Lower leg skin (tissue), 3 donors: Measurements from ENCODE around the gene KCNMA1.

Source experiments
- POLR2A ChIP-seq, 2 donors: fragments of 450-650 bp; IDR thresholded peaks; one replicate each; pipeline ENCODE4 v1.6.1; 2016 to 2017; ENCODE audit warnings: antibody characterized with exemption in 2 of 2, mild to moderate bottlenecking in 1 of 2, moderate library complexity in 1 of 2
- TF ChIP-seq, protein P1 (sequence below), 3 donors: fragments of 450-650 bp; IDR thresholded peaks; one replicate each; pipeline ENCODE4 v1.5.1; 2016; ENCODE audit warnings: antibody characterized with exemption in 3 of 3, mild to moderate bottlenecking in 3 of 3, moderate library complexity in 2 of 3

GRCh38 chr10:77634939-77635338 lies 2.7 kb downstream of the KCNMA1 start:
- TF ChIP-seq, protein P1, sequence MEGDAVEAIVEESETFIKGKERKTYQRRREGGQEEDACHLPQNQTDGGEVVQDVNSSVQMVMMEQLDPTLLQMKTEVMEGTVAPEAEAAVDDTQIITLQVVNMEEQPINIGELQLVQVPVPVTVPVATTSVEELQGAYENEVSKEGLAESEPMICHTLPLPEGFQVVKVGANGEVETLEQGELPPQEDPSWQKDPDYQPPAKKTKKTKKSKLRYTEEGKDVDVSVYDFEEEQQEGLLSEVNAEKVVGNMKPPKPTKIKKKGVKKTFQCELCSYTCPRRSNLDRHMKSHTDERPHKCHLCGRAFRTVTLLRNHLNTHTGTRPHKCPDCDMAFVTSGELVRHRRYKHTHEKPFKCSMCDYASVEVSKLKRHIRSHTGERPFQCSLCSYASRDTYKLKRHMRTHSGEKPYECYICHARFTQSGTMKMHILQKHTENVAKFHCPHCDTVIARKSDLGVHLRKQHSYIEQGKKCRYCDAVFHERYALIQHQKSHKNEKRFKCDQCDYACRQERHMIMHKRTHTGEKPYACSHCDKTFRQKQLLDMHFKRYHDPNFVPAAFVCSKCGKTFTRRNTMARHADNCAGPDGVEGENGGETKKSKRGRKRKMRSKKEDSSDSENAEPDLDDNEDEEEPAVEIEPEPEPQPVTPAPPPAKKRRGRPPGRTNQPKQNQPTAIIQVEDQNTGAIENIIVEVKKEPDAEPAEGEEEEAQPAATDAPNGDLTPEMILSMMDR (IDR thresholded peaks at IDR 0.05) = no peak
- no peak for TF ChIP-seq POLR2A (IDR thresholded peaks at IDR 0.05)
